ENCODE measurements around the gene FEZ2.

Gene FEZ2

DNA sequence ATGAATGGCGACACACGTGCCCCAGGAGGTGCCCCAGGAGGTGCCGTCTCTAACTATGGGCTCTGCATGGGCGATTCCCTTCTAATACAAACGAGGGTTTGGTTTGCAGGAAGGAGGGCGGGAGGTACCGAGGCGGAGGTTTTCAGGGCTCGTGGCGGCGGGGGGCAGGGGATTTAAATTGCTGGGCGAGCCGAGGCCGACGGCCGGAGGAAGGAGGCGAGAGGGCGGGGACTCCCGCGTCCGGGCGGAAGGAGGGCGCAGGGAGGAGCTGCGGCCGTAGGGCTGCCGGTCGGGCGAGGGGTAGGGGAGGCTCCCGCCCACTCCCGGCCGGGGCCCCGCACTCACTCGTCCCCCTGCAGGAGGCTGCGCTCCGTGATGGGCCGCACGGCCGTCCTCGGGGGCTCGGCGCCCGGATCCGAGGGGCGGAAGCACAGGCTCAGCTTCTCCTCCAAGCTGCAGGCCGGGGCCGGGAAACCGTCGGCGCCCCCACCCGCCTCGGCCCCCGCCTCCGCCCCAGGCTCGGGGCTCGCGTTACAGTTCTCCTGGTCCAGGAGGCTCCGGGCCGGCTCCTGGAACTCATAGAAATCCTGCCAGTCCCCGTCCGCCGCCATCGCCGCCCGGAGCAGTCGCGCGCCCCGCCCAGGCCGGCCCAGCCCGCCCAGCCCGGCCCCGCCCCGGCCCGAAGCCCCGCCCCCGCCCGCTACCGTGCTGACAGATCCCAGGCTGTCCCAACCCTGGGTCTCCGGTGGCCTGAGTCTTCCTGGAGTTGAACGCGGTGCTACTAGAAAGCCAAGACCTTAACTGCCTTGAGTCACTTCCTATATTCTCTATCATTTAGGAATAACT, at the start of gene FEZ2:
TSS of gene FEZ2 (minus strand) at position 637 of the 846 bp plus-strand sequence. CDS start at position 611, 26 bp downstream.
- TF ChIP-seq, protein P1, sequence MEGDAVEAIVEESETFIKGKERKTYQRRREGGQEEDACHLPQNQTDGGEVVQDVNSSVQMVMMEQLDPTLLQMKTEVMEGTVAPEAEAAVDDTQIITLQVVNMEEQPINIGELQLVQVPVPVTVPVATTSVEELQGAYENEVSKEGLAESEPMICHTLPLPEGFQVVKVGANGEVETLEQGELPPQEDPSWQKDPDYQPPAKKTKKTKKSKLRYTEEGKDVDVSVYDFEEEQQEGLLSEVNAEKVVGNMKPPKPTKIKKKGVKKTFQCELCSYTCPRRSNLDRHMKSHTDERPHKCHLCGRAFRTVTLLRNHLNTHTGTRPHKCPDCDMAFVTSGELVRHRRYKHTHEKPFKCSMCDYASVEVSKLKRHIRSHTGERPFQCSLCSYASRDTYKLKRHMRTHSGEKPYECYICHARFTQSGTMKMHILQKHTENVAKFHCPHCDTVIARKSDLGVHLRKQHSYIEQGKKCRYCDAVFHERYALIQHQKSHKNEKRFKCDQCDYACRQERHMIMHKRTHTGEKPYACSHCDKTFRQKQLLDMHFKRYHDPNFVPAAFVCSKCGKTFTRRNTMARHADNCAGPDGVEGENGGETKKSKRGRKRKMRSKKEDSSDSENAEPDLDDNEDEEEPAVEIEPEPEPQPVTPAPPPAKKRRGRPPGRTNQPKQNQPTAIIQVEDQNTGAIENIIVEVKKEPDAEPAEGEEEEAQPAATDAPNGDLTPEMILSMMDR (conservative IDR thresholded peaks at IDR 0.05; ENCODE audit: low read depth, low read length): no peak
- DNase-seq (ENCODE audit: low read depth): no peak
- peak within 1 kb of the TSS; percentile 56 for H3K4me3 ChIP-seq (ENCODE audit: low read length)

DNA sequence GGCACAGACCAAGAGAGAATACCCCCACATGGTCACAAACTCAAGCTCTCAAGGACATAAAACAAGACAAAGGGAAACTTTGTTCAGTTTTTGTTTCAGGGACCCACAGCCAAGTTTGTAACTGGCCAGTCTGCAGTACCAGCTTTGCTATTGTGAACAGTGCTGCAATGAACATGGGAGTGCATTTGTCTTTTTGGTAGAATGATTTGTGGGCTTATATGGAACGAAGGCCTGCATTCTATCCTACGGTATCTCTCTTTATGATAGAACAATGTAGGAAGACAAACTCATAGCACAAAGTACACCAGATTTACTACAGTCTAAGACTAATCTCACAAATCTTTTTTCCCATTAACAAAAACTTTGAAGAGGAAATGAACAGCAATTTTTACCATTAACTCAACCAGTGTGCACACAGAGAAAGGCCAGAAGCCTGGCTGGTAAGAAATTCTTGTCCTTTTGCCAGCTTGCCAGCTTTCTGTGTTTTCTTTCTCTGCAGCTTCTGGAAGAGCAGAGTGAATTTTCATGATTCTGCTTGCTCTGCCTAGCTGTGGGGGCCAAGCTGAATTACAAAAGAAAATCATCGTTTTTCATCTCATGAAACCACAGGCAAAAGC, 37.1 kb upstream of the FEZ2 start:
- no peak overlapping the region for H3K4me3 ChIP-seq (ENCODE audit: low read length)
- TF ChIP-seq, protein P1 (conservative IDR thresholded peaks at IDR 0.05; ENCODE audit: low read depth, low read length): no peak
- DNase-seq (ENCODE audit: low read depth): no peak

DNA sequence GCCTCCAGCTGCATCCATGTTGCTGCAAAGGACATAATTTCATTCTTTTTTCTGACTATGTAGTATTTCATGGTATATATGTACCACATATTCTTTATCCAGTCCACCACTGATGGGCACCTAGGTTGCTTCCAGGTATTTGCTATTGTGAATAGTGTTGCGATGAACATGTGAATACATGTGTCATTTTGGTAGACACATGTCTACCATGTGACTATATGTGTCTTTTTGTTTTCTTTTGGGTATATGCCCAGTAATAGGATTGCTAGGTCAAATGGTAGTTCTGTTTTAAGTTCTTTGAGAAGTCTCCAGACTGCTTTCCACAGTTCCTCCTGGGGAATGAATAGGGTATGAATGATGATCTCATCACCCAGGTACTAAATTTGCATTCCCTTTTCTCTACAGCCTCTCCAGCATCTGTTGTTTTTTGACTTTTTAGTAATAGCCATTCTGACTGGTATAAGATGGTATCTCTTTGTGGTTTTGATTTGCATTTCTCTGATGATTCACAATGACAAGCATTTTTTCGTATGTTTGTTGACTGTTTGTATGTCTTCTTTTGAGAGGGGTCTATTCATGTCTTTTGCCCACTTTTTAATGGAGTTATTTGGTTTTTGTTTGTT, 35.6 kb upstream of the FEZ2 start:
- no peak overlapping the region for H3K4me3 ChIP-seq (ENCODE audit: low read length)
- DNase-seq (ENCODE audit: low read depth): no peak
- TF ChIP-seq, protein P1 (conservative IDR thresholded peaks at IDR 0.05; ENCODE audit: low read depth, low read length): no peak

- no peak overlapping the region for H3K4me3 ChIP-seq (ENCODE audit: low read length)
- TF ChIP-seq, protein P1 (conservative IDR thresholded peaks at IDR 0.05; ENCODE audit: low read depth, low read length): no peak
- DNase-seq (ENCODE audit: low read depth): no peak
Measured at GRCh38 chr2:36626756-36627155, 28.8 kb upstream of the FEZ2 start.

DNA sequence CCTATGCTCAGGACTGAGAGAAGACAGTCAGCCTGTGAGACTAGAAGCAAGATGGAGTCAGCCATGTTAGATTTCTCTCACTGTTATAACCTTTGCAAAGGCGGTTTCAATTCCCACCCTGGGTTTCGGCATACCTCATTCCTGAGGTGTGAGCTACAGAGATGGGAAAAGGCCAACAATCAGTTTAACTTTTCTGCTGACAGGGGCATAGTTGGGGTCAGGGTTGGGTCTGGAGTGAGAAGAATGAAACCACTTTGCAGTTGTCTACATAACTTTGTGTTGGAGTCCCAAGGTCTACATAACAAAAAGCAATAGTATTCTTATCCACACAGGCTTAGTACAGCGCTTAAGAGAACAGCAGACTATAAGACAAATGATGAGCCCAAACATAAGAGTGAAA, 28.1 kb upstream of the FEZ2 start:
- DNase-seq (ENCODE audit: low read depth): no peak
- TF ChIP-seq, protein P1 (conservative IDR thresholded peaks at IDR 0.05; ENCODE audit: low read depth, low read length): no peak
- no peak overlapping the region for H3K4me3 ChIP-seq (ENCODE audit: low read length)

GRCh38 chr2:36625304-36625703, 27.3 kb upstream of the FEZ2 start:
- TF ChIP-seq, protein P1 (conservative IDR thresholded peaks at IDR 0.05; ENCODE audit: low read depth, low read length): no peak
- DNase-seq (ENCODE audit: low read depth): no peak
- no peak overlapping the region for H3K4me3 ChIP-seq (ENCODE audit: low read length)
